Endothelial cell (in vitro differentiated cells): ENCODE data around the gene PCDH1. TPM values are rescaled to one million over a fixed set of nuclear protein-coding genes. Genes with fewer than 3 reads are reported as not detected.

Experiments
- total RNA-seq: library from RNA; stranded (reverse); fragmentation: NEBNext Ultra II Directional; extraction: Animal tissue kit (Norgen Biotek cat#: 25700); gene quantifications from one replicate; pipeline ENCODE4 v1.2.1, GENCODE V29; 2021; ENCODE audit not compliant: unreplicated experiment

Gene PCDH1
- total RNA-seq, 1 donor from 2014 or later: 140 TPM

Other genes starting within 250 kb of the PCDH1 start
- gene HDAC3, start 241.6 kb downstream of the PCDH1 start, total RNA-seq: 84.9 TPM
- gene RELL2, start 241.4 kb downstream of the PCDH1 start, total RNA-seq: 17.4 TPM
- gene FCHSD1, start 227.0 kb downstream of the PCDH1 start, total RNA-seq: 63.3 TPM
- gene ARAP3, start 196.2 kb downstream of the PCDH1 start, total RNA-seq: 239 TPM
- 115 TPM for gene DELE1, start 45.5 kb upstream of the PCDH1 start, total RNA-seq
- gene PCDH12, start 79.8 kb upstream of the PCDH1 start, total RNA-seq: 64.0 TPM
- gene RNF14, start 90.7 kb upstream of the PCDH1 start, total RNA-seq: 51.6 TPM
- 59.5 TPM for gene GNPDA1, start 134.6 kb upstream of the PCDH1 start, total RNA-seq
- 34.8 TPM for gene NDFIP1, start 230.4 kb upstream of the PCDH1 start, total RNA-seq